GM19099 (cell line): ENCODE data around the gene RPUSD1.

Experiments used
- POLR2A ChIP-seq: IDR thresholded peaks from 3 replicates; pipeline ENCODE4 v1.6.1; 2011; ENCODE audit warnings: low read depth; ENCODE audit not compliant: insufficient read length; ENCODE audit errors: extremely low read depth

RPUSD1 gene, protein sequence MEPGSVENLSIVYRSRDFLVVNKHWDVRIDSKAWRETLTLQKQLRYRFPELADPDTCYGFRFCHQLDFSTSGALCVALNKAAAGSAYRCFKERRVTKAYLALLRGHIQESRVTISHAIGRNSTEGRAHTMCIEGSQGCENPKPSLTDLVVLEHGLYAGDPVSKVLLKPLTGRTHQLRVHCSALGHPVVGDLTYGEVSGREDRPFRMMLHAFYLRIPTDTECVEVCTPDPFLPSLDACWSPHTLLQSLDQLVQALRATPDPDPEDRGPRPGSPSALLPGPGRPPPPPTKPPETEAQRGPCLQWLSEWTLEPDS

DNA sequence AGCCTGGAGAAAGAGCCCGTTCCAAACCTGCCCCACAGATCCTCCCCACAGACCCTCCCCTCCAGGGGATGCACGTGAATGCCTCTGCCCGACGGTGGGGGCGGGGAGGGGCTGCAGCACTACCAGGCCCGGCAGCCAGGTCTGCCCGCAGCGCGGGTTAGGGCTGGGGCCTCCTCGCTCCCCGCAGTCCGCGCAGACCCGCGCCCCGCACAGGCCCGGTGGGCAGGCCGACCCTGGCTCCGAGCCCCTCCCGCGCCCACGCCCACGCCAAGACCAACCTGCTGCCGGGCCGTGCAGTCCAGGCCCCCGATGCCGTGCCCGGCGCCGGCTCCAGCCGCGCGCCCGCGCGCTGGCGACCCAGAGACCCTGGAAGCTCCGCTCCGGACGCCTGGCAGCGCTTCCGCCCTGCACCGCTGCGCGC, at the start of gene RPUSD1:
Gene RPUSD1, minus strand, starts transcription at position 404 of the 421 bp plus-strand sequence. CDS start 644 bp downstream, outside the sequence.
- peak; percentile 75 for TF ChIP-seq POLR2A

DNA sequence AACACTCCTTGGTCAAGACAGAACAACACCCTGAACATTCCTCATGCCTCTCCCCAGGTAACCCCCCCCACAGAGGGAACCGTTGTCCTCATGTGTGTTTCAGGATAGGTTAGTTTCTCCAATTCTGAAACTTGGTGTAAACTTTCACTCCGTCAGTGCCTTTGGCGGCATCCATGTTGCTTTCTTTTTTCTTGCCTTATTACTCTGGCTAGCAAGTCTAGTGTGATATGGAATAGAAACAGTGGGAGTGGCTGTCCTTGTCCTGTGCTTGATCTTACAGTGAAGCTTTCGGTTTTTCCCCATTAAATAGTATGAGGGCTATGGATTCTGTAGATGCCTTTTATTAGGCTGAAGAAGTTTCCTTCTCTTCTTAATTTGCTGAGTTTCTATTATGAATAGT, 48.0 kb upstream of the RPUSD1 start:
- no peak for TF ChIP-seq POLR2A

DNA sequence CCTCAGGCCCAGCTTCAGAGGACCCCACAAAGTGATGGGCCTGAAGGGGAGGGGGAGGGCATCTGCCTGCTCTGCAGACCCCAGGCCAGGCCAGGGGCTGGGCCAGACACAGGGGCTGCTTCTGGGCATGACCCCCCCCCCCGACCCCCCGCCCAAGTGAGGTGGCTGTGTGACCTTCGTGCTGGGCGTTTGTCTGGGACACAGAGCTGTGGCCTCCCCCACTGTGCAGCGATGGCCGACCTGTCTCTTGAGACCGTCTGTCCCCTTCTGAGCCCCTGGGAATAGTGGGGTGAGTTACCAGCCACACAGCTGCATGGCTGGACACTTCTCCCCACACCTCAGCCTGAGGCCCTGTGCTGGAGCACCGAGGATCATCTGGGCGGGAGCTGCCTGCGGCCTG, 47.2 kb upstream of the RPUSD1 start:
- TF ChIP-seq POLR2A: no peak

DNA sequence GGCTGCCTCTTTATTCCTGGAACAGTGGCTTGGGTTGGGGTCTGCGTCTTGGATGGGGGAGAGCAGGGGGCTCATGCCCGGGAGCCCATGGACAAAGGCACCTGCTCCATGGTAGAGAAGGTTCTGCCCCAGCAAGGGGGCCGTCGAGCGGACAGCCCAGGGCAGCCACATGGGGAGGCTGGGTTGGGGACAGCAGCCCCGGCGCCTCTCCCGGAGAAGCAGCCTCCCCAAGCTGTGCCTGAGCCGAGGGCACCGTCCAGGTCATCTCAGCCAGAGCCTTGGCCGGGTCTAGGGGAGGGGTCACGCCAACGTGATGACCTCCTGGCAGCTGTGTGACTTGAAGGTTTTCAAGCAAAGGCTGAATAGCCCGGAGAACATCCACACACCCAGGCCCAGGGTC, 45.2 kb upstream of the RPUSD1 start:
- no peak for TF ChIP-seq POLR2A

DNA sequence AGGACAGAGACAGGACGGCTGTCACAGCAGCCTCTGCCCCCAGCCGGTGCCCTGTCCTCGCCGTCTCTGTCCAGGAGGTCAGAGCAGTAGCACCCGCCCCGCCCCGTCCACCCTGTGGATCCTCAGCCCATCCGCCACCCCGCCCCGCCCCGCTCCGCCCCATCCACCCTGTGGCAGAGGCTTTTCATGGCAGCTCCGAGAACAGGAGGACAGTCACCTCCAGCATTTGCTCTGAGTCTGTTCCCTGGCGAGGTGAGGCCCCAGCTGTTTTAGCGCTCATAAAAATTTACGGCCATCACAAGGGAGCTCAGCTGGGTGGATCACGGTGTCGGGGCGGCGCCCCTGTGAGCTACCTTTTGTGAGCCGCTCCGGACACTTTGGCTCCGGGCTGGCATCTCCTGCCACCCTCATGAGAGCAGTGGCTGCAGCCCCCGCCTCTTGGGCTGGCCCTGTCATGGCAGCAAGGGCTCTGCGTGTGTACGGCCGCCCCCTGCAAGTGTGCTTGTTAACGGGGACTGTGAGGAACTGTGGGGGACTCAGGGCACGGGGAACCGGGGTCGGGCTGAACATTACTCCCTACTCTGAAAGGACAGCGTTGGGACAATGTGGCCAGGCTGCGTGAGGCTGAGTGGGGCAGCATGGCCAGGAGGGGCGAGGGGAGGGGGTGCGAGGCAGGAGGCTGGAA, 44.6 kb upstream of the RPUSD1 start:
- no peak for TF ChIP-seq POLR2A

- no peak for TF ChIP-seq POLR2A
Observed at GRCh38 chr16:831571-832413, 43.6 kb upstream of the RPUSD1 start.

DNA sequence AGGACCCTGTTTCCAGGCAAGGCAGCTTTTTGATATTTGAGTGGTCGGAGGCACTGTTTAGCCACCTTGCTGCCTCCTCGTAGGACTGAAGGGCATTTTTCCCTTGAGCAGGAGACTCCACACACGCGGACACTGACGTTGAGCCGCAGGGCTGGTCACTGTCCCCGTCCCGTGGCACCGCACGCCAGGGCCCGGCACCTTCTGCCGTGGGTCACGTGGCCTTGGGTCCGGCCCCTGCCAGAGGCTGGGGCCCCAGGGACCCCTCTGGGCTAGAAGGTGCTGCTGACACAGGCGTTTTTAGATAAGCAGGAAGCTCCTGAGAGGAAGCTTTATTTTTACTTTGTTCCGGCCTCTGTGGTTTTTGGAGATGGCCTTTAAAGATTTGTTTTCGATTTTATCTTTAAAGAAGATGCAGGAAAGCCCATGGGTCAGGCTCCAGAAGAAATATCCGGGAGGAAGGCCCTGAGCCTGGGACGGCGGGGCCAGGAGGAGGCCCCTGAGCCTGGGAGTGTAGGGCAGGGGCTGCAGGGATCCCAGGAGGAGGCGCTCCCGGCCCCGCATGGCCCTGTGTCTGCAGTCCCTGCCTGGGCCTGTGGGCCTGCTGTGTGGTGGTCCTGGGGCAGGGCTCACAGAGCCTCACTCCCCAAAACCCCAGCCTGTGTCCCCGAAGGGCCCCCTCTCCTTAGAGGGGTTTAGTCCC, 42.8 kb upstream of the RPUSD1 start:
- no peak for TF ChIP-seq POLR2A

DNA sequence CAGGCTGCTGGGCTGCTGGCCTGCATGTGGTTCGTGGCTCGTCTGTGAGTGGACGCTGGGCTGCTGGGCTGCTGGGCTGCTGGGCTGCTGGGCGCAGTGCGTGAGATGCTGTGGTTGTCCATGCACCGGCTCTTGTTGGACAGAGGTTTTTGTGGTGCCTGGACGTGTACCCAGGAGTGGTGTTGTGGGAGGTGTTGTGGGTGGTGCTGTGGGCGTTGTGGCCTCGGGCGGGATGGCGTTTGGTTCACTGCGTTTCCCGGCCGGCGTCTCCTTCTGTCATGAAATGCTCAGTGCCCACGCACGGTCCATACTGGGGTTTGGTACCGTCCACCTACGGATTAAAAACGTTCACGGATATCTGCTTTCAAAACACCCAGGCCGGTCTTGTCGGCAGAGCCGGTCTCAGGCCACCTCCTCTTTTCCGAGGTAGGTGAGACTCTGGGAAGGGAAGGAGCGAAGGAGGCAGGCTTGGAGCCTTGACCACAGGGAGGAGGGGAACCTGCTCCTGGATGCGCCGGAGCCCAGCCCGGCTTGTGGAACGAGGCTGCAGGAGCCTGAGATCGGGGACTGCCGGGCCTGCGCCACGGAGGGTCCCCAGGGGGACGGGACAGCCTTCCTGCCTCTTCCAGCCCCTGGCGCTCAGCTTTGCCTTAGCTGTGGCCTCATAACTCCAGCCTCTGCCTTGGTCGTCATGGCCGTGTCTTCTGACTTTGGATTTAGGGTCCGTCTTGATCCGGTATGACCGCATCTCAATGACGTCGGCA, 42.1 kb upstream of the RPUSD1 start:
- no peak for TF ChIP-seq POLR2A

- no peak for TF ChIP-seq POLR2A
Observed at GRCh38 chr16:828891-829290, 40.7 kb upstream of the RPUSD1 start.

DNA sequence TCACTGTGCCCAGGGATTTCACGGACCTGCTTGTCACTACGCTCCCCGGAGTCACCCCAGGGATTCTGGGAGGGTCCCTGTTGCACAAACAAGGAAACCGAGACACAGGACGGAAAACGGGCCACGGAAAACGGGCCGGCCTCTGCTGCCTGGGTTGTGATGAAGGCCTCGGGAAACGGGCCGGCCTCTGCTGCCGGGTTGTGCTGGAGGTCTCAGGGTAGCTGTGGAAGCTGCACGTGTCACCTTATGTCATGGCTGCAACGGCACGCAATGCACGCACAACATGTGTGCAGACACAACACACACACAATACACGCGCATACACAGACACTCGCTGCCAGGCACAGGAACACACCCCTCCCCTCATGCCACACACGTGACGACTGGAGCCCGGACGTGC, 39.3 kb upstream of the RPUSD1 start:
- TF ChIP-seq POLR2A: no peak

- TF ChIP-seq POLR2A: no peak
Observed at GRCh38 chr16:825341-826061, 37.3 kb upstream of the RPUSD1 start.

- no peak for TF ChIP-seq POLR2A
Observed at GRCh38 chr16:824601-825000, 36.4 kb upstream of the RPUSD1 start.

DNA sequence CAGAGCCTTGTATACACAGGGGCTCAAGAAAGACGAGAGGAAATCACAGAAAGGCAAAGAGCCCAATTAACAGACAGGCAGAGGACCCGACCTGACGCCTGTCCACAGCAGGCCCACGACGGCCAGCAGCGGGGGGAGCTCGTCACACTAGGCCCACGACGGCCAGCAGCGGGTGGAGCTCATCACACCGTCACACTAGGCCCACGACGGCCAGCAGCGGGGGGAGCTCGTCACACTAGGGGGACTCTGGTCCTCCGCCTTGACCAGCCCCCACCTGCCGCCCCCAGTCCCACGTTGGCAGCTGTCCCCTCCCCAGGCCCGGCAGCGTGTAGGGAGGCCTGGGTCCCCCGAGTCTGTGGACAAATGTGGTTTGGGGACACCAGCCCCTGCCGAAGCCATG, 36.0 kb upstream of the RPUSD1 start:
- TF ChIP-seq POLR2A: no peak

GRCh38 chr16:822909-823297, 34.7 kb upstream of the RPUSD1 start:
- no peak for TF ChIP-seq POLR2A
